Panc1 (cell line): ENCODE measurements around the gene CHMP1B. TPM values are rescaled to one million over a fixed set of nuclear protein-coding genes. Genes with fewer than 3 reads are reported as not detected.

ENCODE experiments used
- ATAC-seq: fragments of 200-7000 bp; cut with Tn5 transposase; 2 replicates; pipeline ENCODE4 v1.9.1; 2020; ENCODE audit warnings: mild to moderate bottlenecking, moderate library complexity
- BruUV-seq: library from RNA; stranded (reverse); fragments of 400-500 nt; replicated peaks from 2 replicates; lab custom pipeline; 2021; lab: Mats Ljungman, UMichigan
- CTCF ChIA-PET: fragments of 300-600 bp; sonication (Branson Sonifier 250); formaldehyde crosslinking; loops from one replicate; lab custom pipeline; 2022; ENCODE audit warnings: antibody characterized with exemption; lab: Charles Lee
- POLR2A ChIA-PET: fragments of 300-600 bp; sonication (Branson Sonifier 250); formaldehyde crosslinking; loops from one replicate; lab custom pipeline; 2022; ENCODE audit warnings: antibody characterized with exemption; lab: Charles Lee
- DNase-seq: peaks from one replicate; pipeline ENCODE4 v3.0.0-alpha.2; 2010; ENCODE audit warnings: low read depth, low spot score
- H3K27ac ChIP-seq: 2 replicates; pipeline ENCODE4 v1.5.1; 2011; ENCODE audit warnings: mild to moderate bottlenecking, low read length, inconsistent platforms
- H3K27me3 ChIP-seq: fragments of 200-500 bp; sonication (Bioruptor generic); 2 replicates; pipeline ENCODE4 v1.6.0; 2014; ENCODE audit warnings: low read length, inconsistent platforms; ENCODE audit not compliant: control insufficient read depth, insufficient read depth
- H3K36me3 ChIP-seq: fragments of 200-500 bp; sonication (Bioruptor generic); 2 replicates; pipeline ENCODE4 v1.5.1; 2014; ENCODE audit warnings: inconsistent platforms, mild to moderate bottlenecking, low read length, moderate library complexity; ENCODE audit not compliant: control insufficient read depth, insufficient read depth
- H3K4me1 ChIP-seq: 2 replicates; pipeline ENCODE4 v1.5.1; 2011; ENCODE audit warnings: inconsistent platforms, mild to moderate bottlenecking, low read length, moderate library complexity; ENCODE audit not compliant: control insufficient read depth, insufficient read depth
- H3K4me3 ChIP-seq, 2 experiments: 2 replicates each; pipeline ENCODE4 v1.5.1; 2011 to 2012; ENCODE audit warnings: low read depth in 2 of 2, low read length in 2 of 2, mild to moderate bottlenecking in 2 of 2, inconsistent platforms in 1 of 2, moderate library complexity in 1 of 2
- H3K9me3 ChIP-seq: fragments of 200-500 bp; sonication (Bioruptor generic); 2 replicates; pipeline ENCODE4 v1.5.1; 2014; ENCODE audit warnings: low read depth, mild to moderate bottlenecking, inconsistent platforms, low read length, moderate library complexity; ENCODE audit not compliant: control insufficient read depth, insufficient read depth
- CTCF ChIP-seq: fragments of 450-650 bp; IDR thresholded peaks from 2 replicates; pipeline ENCODE4 v1.5.1; 2017; ENCODE audit warnings: mild to moderate bottlenecking
- POLR2AphosphoS5 ChIP-seq: IDR thresholded peaks from 2 replicates; pipeline ENCODE4 v1.6.1; 2012; ENCODE audit warnings: mild to moderate bottlenecking, low read depth, low read length, moderate library complexity
- REST ChIP-seq, 2 experiments: IDR thresholded peaks; 2 replicates each; pipeline ENCODE4 v1.6.1; 2011 to 2012; ENCODE audit warnings: low read depth in 2 of 2, control low read depth in 1 of 2, low read length in 1 of 2, mild to moderate bottlenecking in 1 of 2, moderate library complexity in 1 of 2; ENCODE audit not compliant: insufficient read depth in 1 of 2
- SIN3A ChIP-seq: IDR thresholded peaks from 2 replicates; pipeline ENCODE4 v1.6.1; 2012; ENCODE audit warnings: low read depth, mild to moderate bottlenecking, low read length, moderate library complexity, borderline replicate concordance; ENCODE audit not compliant: insufficient read depth
- TCF7L2 ChIP-seq: IDR thresholded peaks from 2 replicates; pipeline ENCODE4 v1.6.1; 2011; ENCODE audit warnings: mild to moderate bottlenecking, low read depth, low read length, inconsistent platforms
- in situ Hi-C: cut with HindIII; loops from 2 replicates; pipeline ENCODE4 v1.10.0; 2016; ENCODE audit warnings: low sequenced_read_pairs, low pct_unique_long_range_greater_than_20kb
- intact Hi-C: fragments of 100-400 bp; cut with micrococcal nuclease; formaldehyde crosslinking; loops from one replicate; pipeline ENCODE4 v1.10.0; 2022; ENCODE audit not compliant: unreplicated experiment
- total RNA-seq: library from RNA; stranded (reverse); gene quantifications from one replicate; pipeline ENCODE4 v1.2.1, GENCODE V29; 2021; ENCODE audit not compliant: unreplicated experiment

CHMP1B gene
- total RNA-seq, 1 experiment from 2014 or later: 17.1 TPM

- CTCF ChIA-PET: interaction anchor here (0.7 kb wide), 1 partner anchor 76 kb away, joined by 3 read pairs; no protein-coding TSS in a partner anchor
- no peak for TF ChIP-seq CTCF
- TF ChIP-seq POLR2AphosphoS5: no peak
- no peak for TF ChIP-seq REST (IDR thresholded peaks at IDR 0.05; ENCODE audit: insufficient read depth in 1 of 2, low read depth in 2 of 2, low read length in 1 of 2)
- no peak for TF ChIP-seq TCF7L2
- no peak for TF ChIP-seq SIN3A
- H3K9me3 ChIP-seq: no peaks in the 10 kb centered on the region
- no peak for ATAC-seq
- H3K4me1 ChIP-seq: peaks cover 4% of the 10 kb centered on the region; the same call in 1 of the 2 replicates
- intact Hi-C loops (no loop called here), in situ Hi-C loops (no loop called here)
- H3K27ac ChIP-seq: no peak overlapping the region
- DNase-seq: no peak
- H3K4me3 ChIP-seq: no peak overlapping the region
- POLR2A ChIA-PET: interaction anchor here (0.7 kb wide), 1 partner anchor 207 kb away, joined by 5 read pairs; no protein-coding TSS in a partner anchor
- BruUV-seq: no TSS peak
- no peaks in the 10 kb centered on the region for H3K27me3 ChIP-seq
- H3K36me3 ChIP-seq: no peaks in the 10 kb centered on the region
Measured at GRCh38 chr18:11862468-11863137, 11.4 kb downstream of the CHMP1B start.

- POLR2A ChIA-PET: no interaction called here
Measured at GRCh38 chr18:11864471-11864870, 13.3 kb downstream of the CHMP1B start.

More at GRCh38 chr18:11864471-11864870, 13.3 kb downstream of the CHMP1B start:
- in situ Hi-C loops (no loop called here), intact Hi-C loops (no loop called here)
- H3K27me3 ChIP-seq: no peaks in the 10 kb centered on the region
- no peak for TF ChIP-seq SIN3A
- TF ChIP-seq REST (IDR thresholded peaks at IDR 0.05; ENCODE audit: insufficient read depth in 1 of 2, low read depth in 2 of 2, low read length in 1 of 2): no peak
- TF ChIP-seq TCF7L2: no peak
- TF ChIP-seq CTCF: no peak
- TF ChIP-seq POLR2AphosphoS5: no peak
- no peaks in the 10 kb centered on the region for H3K9me3 ChIP-seq
- CTCF ChIA-PET: no interaction called here
- DNase-seq (no peak), ATAC-seq (no peak)
- no peaks in the 10 kb centered on the region for H3K36me3 ChIP-seq
- BruUV-seq: no TSS peak
- H3K4me3 ChIP-seq: no peak overlapping the region
- H3K27ac ChIP-seq: no peak overlapping the region
- no peaks in the 10 kb centered on the region for H3K4me1 ChIP-seq
